Smooth muscle cell (in vitro differentiated cells): Measurements from ENCODE around the gene TATDN2. TPM values are rescaled to one million over a fixed set of nuclear protein-coding genes. Genes with fewer than 3 reads are reported as not detected.

Experiments
- DNase-seq: peaks from one replicate; lab custom pipeline; 2025; ENCODE audit not compliant: unreplicated experiment; lab: John Stamatoyannopoulos, UW
- H2AFZ ChIP-seq: fragments of 200-600 bp; sonication (generic); 2 replicates; pipeline ENCODE4 v1.6.0; 2016; ENCODE audit warnings: antibody characterized with exemption, low read depth, mild to moderate bottlenecking
- H3F3A ChIP-seq: fragments of 200-600 bp; sonication (generic); 2 replicates; pipeline ENCODE4 v1.6.0; 2017; ENCODE audit warnings: antibody characterized with exemption, low read depth
- H3K27ac ChIP-seq: fragments of 200-600 bp; sonication (generic); 2 replicates; pipeline ENCODE4 v1.5.1; 2016; ENCODE audit warnings: low read depth, mild to moderate bottlenecking
- H3K27me3 ChIP-seq: fragments of 200-600 bp; sonication (generic); 2 replicates; pipeline ENCODE4 v1.6.1; 2016; ENCODE audit warnings: low read depth, mild to moderate bottlenecking
- H3K36me3 ChIP-seq: fragments of 200-600 bp; sonication (generic); 2 replicates; pipeline ENCODE4 v1.5.1; 2016; ENCODE audit warnings: low read depth
- H3K4me1 ChIP-seq: fragments of 200-600 bp; sonication (generic); 2 replicates; pipeline ENCODE4 v1.5.1; 2016; ENCODE audit warnings: low read depth
- H3K4me2 ChIP-seq: fragments of 200-600 bp; sonication (generic); 2 replicates; pipeline ENCODE4 v1.6.0; 2016; ENCODE audit warnings: mild to moderate bottlenecking
- H3K4me3 ChIP-seq: fragments of 200-600 bp; sonication (generic); 2 replicates; pipeline ENCODE4 v1.5.1; 2016; ENCODE audit warnings: mild to moderate bottlenecking
- H3K79me2 ChIP-seq: fragments of 200-600 bp; sonication (generic); 2 replicates; pipeline ENCODE4 v1.6.0; 2016; ENCODE audit warnings: low read depth, mild to moderate bottlenecking
- H3K9ac ChIP-seq: fragments of 200-600 bp; sonication (generic); 2 replicates; pipeline ENCODE4 v1.6.0; 2016; ENCODE audit warnings: low read depth
- H3K9me3 ChIP-seq: fragments of 200-600 bp; sonication (generic); replicated peaks from 2 replicates; pipeline ENCODE4 v1.5.1; 2016; ENCODE audit warnings: low read depth
- H4K20me1 ChIP-seq: fragments of 200-600 bp; sonication (generic); 2 replicates; pipeline ENCODE4 v1.6.0; 2016; ENCODE audit warnings: low read depth
- CTCF ChIP-seq: fragments of 200-600 bp; sonication (generic); IDR thresholded peaks from 2 replicates; pipeline ENCODE4 v1.5.1; 2017; ENCODE audit warnings: borderline replicate concordance, mild to moderate bottlenecking, antibody characterized with exemption; ENCODE audit not compliant: insufficient read depth, poor library complexity, severe bottlenecking
- WGBS: methylation state at CpG from one replicate; pipeline ENCODE4 v1.1.7; 2016; ENCODE audit warnings: low lambda C conversion rate; 5-methylcytosine and 5-hydroxymethylcytosine counted together
- polyA plus RNA-seq: library from polyadenylated mRNA; unstranded; fragments of >200 nt; fragmentation: Nextera tagmentation; extraction: Ambion mirVana; gene quantifications from 2 replicates; pipeline ENCODE4 v1.2.1, GENCODE V29; 2016
- total RNA-seq: library from RNA; depleted of rRNA; stranded (reverse); fragments of >200 nt; gene quantifications from 2 replicates; pipeline ENCODE4 v1.2.3, GENCODE V29; 2014

TATDN2 gene
- total and polyA plus RNA-seq, 2 experiments from 2014 or later, result 3.3 to 23.6 TPM

- H4K20me1 ChIP-seq, result no peaks in the 10 kb centered on the region
Measured at GRCh38 chr3:10215578-10216368, 32.5 kb upstream of the TATDN2 start.

DNA sequence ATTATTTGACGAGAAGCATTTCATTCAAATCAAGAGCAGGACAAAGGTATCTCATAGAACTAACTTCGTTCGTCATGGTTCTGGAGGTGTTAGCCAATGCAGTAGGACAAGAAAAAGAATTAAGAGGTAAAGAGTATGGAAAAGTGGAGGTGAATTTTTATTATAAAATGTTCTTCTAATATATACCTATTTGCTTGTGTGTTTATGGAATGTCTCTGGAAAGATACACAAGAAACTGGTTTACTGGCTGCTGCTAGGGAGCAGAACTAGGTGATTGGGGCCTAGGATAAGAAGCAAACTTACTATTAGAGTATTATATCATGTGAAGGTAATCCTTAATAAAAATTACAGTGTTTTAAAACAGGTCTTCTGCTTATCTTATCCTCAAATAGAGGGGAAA, 30.9 kb upstream of the TATDN2 start:
- DNase-seq, result no peak
- no peak for TF ChIP-seq CTCF
- no peak overlapping the region for H3K9ac ChIP-seq
- H3K36me3 ChIP-seq, result no peaks in the 10 kb centered on the region
- 84% methylated on average over 3 of the region's 3 CpGs for WGBS
- no peak overlapping the region for H3K4me3 ChIP-seq
- no peak overlapping the region for H3K4me2 ChIP-seq
- H3K27ac ChIP-seq, result no peak overlapping the region
- no peaks in the 10 kb centered on the region for H3K4me1 ChIP-seq
- H4K20me1 ChIP-seq, result no peaks in the 10 kb centered on the region
- H2AFZ ChIP-seq, result no peak overlapping the region
- H3K27me3 ChIP-seq, result no peaks in the 10 kb centered on the region
- H3K79me2 ChIP-seq, result no peaks in the 10 kb centered on the region
- H3F3A ChIP-seq, result no peaks in the 10 kb centered on the region
- no peaks in the 10 kb centered on the region for H3K9me3 ChIP-seq

More at GRCh38 chr3:10215578-10216368, 32.5 kb upstream of the TATDN2 start:
- no peaks in the 10 kb centered on the region for H3K36me3 ChIP-seq
- no peak overlapping the region for H3K27ac ChIP-seq
- no peaks in the 10 kb centered on the region for H3F3A ChIP-seq
- 85% methylated on average over 6 of the region's 6 CpGs for WGBS
- H3K4me2 ChIP-seq, result no peak overlapping the region
- no peaks in the 10 kb centered on the region for H3K27me3 ChIP-seq
- no peaks in the 10 kb centered on the region for H3K79me2 ChIP-seq
- H3K4me1 ChIP-seq, result no peaks in the 10 kb centered on the region
- no peak for DNase-seq
- no peak overlapping the region for H3K4me3 ChIP-seq
- no peak overlapping the region for H3K9ac ChIP-seq
- no peaks in the 10 kb centered on the region for H3K9me3 ChIP-seq
- no peak overlapping the region for H2AFZ ChIP-seq
- no peak for TF ChIP-seq CTCF

GRCh38 chr3:10219737-10220136, 28.5 kb upstream of the TATDN2 start:
- Histone ChIP-seq H3F3A (no peaks in the 10 kb centered on the region), H3K79me2 (no peaks in the 10 kb centered on the region), H4K20me1 (no peaks in the 10 kb centered on the region), H3K4me3 (no peak overlapping the region), H3K36me3 (no peaks in the 10 kb centered on the region), H3K27ac (no peak overlapping the region), H3K27me3 (no peaks in the 10 kb centered on the region), H3K9ac (no peak overlapping the region), H3K4me1 (no peaks in the 10 kb centered on the region), H3K9me3 (no peaks in the 10 kb centered on the region), H2AFZ (no peak overlapping the region), H3K4me2 (no peak overlapping the region)
- WGBS, result 94% methylated on average over 9 of the region's 9 CpGs
- DNase-seq, result no peak
- TF ChIP-seq CTCF, result no peak
